GM18526 (cell line): Measurements from ENCODE around the gene ADGRV1.

ENCODE experiments used
- POLR2A ChIP-seq: IDR thresholded peaks from 3 replicates; pipeline ENCODE4 v1.6.1; 2011; ENCODE audit not compliant: insufficient read length; ENCODE audit errors: extremely low read depth

Gene ADGRV1

DNA sequence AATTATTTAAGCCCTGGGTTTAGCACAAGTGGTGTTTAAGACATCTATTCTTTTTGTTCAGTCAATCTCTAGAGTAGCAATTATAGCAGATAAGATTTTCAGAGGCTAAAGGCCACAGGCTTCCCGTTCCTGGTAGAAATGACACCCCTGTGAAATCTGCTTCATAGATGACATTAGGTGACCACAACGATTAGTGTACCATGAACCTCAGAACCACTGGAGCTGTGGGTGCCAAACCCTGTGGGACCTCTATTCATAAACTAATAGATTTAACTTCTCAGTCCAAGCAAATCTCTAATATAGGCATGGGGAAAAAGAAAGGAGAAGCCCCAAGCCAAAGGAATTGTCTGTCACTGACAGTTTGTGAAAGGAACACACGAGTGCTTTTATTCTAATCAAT is 617.1 kb downstream of the ADGRV1 start:
- no peak for TF ChIP-seq POLR2A

DNA sequence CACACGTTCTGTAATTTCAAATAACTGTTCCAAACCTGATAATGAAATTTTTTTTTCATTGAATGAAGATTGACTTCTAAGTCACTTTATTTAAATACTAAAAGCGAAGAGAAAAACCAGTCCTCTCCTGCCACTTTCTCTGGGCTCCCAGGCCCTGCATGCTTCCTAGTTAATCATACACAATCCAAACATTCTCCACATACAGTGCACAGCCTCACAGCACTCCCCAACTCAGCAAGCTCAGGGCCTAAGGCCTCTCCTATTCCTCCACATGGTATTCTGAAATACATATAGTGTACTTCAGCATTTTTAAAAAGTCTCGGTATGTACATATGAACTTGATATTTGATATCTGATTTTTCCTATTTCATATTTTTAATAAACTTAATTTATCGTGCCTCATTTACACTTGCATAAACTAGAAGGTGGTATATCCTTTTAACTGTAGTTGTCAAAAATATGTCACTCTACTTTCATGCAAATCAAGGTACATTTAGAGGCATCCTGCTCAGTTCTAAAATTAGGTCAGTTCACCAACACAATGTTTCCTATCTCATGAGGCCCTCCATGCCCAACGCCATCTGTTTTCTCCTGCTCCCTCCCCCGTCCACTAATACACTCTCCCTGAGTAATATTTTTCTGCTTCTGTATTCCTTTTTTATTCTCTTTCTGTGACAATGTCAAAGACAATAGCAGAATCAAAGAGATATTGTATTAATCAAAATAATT is 617.9 kb downstream of the ADGRV1 start:
- TF ChIP-seq POLR2A = no peak

DNA sequence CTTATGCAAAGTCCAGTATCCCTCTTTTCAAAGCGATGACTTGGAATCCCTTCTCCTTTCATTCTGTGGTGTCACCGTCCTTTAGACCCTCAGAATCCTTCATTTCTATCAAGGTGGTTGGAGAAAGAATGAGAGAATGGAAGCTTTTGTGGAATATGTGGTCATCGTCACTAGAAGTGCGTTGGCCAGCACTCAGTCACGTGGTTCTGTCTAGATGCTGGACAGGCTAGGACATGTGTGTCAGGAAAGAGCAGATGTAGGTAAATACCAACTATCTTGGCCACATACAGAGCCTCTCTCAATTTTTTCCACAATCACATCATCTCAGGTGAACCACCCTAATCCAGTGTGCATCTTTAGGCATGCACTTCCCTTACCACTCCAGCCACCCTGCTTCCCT is 618.5 kb downstream of the ADGRV1 start:
- no peak for TF ChIP-seq POLR2A

DNA sequence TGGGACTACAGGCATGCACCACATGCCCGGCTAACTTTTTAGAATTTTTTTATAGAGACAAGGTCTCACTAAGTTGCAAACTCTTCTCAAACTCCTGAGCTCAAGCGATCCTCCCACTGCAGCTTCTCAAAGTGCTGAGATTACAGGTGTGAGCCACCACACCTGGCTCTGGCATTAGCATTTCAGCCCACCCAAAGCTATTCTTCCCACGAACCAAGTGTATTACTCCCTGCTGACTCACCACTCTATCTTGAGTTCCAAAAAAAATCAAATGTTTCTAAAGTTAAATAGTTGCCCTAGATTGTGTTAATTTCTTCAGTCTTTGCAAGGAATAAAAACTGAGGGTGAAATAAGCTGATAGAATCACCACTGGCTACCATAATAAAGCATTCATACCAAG is 619.0 kb downstream of the ADGRV1 start:
- TF ChIP-seq POLR2A = no peak

DNA sequence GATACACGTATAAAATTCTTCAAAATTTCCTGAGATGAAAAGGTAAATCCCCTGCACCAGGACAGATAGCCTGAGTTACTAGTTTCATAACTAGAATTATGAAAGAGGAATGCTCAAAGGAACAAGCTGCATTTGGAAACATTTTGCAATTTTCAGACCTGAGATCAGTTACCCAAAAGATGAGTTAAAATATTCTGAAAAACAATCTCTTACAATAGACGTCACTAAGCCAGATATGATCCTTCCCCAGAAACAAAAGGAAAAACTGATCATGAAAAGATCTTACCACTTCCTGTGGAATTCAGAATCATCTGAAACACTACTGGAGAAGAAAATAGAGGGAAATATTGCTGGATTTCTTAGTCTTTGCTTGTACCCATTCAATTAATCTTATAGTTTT is 619.9 kb downstream of the ADGRV1 start:
- TF ChIP-seq POLR2A = no peak

DNA sequence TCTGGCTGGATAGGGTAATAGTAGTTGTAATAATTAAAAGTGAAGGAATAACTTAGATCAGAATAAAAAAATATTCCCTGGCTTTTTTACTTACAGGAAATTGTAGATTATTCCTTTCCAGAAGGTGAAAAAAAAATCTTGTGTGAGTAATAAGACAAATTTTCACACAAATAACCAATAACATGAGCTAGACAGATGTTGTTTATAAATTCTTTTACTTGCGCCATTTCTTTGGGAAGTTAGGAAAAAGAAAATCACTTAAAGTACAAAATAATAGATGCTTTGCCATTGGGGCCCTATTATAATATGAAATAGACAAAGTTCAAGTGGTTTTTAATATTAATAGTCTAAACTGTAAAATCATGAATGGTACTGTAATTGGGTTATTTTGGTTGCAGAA is 620.4 kb downstream of the ADGRV1 start:
- TF ChIP-seq POLR2A = no peak

DNA sequence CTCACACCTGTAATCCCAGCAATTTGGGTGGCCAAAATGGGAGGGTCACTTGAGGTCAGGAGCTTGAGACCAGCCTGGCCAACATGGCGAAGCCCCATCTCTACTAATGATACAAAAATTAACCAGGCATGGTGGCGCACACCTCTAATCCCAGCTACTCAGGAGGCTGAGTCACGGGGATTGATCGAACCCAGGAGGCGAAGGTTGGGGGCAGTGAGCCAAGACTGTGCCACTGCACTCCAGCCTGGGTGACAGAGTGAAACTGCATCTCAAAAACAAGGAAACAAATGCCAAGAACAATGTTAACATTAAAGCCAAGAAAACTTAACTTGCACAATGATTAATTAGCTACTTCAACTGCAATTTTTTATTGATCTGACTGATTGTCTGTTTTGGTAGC is 621.9 kb downstream of the ADGRV1 start:
- TF ChIP-seq POLR2A = no peak

DNA sequence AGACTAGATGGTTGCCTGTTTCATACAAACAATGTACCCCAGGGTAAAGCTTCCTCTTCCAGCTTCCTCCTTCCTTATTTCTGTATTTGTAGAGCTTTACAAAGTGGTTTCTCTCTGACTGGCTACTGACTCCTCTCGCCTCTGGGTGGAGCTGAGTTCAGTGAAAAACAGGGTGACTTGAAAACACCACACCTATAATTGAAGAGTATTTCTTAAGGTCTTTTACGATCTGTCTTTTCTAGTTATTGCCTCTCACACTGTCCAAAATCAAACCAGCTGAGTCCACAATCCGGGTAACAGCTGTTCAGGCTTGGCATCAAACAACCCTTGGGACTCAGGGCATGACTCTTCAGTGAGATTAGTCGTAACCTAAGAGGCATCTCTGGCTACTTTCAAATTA is 624.2 kb downstream of the ADGRV1 start:
- TF ChIP-seq POLR2A = no peak

DNA sequence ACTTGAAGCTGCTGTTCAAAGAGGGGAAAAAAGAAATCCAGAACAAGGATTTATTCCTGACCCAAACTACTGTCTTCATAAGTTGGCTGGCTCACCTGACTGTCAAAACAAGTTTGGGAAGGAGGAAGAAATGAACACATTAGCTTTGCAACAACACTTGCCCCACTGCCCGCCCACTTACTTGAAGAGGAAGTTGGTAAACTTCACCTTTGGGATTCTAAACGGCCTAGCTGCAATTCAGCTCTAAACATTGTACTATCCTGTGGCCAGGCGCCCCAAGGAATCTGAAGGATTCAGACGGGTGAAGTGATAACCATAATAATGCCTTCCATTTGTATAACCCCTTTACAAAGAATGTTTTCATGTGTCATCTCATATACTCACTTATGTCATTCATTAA is 625.1 kb downstream of the ADGRV1 start:
- TF ChIP-seq POLR2A = no peak

DNA sequence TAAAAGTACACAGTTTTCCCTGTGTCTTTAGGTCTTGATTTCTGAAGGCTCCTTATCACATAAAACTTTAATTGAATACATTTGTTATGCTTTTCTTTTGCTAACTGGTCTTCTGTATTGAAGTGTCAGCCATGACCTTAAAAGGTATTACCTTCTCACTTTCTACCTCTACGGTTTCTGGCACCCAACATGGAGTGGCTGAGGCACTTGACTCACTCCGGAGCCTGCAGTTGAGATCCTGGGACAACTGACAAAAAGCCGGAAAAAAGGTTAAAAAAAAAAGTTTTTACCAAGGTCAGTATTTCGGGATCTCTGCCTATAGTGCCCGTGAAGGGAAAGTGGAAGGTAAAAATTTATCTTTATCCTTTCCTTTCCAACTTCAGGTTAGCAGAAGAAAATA is 627.5 kb downstream of the ADGRV1 start:
- no peak for TF ChIP-seq POLR2A

DNA sequence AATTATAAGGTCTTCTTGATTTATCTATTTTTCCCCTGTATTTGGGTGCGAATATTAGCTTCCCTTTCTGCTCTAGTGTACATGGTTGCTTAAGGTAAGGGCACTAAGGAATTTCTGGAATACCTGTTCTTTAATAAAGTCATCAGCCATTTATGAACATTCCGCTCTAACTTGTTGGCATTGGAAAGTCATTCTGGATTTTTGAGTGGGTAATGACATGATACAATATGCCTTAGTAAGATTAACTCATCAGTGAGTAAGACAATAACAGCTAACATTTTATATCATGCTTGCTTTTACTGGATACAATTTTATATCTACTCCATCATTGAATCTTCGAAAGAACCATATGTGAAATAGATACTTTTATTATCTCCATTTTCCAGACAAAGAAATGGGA is 628.4 kb downstream of the ADGRV1 start:
- no peak for TF ChIP-seq POLR2A

DNA sequence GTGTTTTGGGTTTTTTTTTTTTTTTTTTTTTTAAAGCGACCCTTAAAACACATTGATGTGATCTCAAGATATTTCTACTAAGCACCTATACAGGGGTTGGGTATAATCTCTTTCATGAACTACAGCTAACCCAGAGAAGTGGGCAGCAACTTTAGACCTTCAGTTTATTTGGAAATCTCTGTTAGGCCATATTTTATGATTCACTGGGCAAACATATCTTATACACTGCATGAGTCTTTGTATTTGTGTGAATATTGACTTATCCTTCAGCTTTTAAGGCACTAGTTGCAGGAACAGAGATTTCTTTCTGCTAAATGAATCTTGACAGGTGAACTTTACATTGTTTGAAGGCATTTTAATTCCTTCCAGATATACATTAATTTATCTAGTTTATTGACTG is 630.2 kb downstream of the ADGRV1 start:
- TF ChIP-seq POLR2A = no peak

DNA sequence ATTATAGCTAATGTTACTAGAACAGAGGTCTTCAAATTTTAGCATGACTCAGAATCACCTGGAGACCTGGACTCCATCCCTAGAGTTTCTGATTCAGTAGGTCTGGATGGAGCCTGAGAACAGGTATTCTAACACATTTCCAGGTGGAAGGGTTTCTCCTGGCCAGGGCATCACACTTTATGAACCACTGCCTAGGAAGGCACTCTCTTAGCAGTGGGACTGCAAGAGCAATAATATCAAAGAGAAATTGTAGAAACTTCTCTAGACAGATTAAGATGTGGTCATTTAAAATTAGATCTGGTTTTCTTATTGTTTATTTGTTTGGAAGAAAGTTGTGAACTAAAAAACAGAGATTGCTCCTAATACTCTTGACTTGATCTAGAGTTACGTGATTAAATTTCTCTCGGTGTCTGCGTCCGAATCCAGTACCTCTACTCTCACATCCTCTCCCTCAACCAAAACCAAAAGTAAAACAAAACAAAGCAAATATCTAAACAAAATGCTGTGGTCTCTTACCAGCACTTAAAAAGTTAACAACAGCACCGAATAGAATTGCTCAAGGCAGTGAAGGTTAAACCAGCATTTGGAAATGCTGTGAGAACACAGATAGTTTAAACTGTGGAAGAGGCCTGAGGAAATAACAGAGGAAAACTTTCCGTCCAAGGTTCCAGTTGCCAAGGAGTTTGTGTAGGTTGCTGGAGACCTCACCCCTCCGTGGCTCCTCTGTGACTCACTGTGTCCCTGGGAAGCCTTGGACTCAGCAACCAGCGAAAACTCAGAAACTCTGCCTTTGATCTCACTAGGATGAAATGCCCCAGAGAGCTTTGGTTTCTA is 631.1 kb downstream of the ADGRV1 start:
- TF ChIP-seq POLR2A = no peak

DNA sequence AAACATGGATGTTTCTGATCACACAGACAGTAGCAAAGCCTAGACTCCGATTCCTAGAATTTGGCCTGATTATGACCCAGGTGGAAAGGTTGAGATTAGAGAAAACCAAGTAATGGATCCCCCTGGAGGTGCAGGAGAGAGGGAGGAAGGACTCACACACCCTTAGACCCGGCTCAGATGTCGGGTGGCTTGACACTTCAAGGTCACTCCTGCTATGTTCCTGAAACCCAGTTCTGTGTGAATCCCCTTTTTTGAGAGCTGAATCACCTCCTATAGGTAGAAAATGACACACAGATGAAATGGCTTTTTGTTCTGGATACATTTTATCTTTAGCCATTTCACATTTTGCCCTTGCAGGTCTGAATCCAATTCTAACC is 631.7 kb downstream of the ADGRV1 start:
- no peak for TF ChIP-seq POLR2A

DNA sequence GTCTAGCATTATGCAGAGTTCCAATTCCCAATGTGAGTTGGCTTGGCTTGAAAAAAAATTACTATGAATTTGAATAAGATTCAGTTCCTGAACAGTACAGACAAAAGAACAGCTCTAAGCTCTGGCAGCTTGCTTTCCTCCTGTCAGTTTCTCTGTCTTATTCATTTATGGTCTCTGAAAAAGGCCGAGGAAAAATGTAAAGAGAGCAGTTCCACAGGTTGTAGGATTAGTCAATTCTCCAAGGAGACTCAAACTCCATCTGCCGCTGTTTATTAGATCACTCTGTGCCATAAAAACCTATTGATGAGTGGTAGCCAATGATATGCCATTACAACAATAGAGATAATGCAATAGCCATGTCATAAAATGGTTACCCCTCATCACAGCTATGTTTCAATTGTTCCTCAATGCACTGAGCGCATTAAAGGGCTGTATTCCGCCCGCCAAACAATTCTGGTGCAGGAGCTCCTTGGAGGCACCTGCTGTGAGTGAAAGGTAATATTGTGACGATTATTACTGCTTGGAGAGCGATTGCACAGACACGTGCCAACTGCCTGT is 636.3 kb downstream of the ADGRV1 start:
- no peak for TF ChIP-seq POLR2A

DNA sequence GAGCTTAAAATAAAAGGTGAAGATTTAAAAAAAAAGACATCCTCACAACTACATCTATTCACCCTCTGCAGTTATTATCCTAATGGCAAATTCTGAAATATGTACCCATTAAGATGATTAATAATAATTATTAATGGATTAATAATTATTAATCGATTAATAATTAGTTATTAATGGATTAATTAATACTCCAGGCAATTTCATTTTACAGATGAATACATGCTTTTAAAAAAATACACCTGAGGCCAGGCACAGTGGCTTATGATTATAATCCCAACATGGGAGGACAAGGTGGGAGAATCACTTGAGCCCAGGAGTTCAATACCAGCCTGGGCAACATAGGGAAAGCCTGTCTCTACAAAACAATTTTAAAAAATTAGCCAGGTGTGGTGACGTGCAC is 642.1 kb downstream of the ADGRV1 start:
- no peak for TF ChIP-seq POLR2A
